HCT116 (cell line): ENCODE data around the gene ANKRD10. TPM values are rescaled to one million over a fixed set of nuclear protein-coding genes. Genes with fewer than 3 reads are reported as not detected.

Experiments
- ATAC-seq: fragments of 200-7000 bp; cut with Tn5 transposase; 2 replicates; pipeline ENCODE4 v1.9.1; 2020; ENCODE audit warnings: mild to moderate bottlenecking, moderate library complexity
- BruUV-seq: library from RNA; stranded (reverse); fragments of 400-500 nt; replicated peaks from 2 replicates; lab custom pipeline; 2021; lab: Mats Ljungman, UMichigan
- CTCF ChIA-PET: fragments of 300-600 bp; sonication (Branson Sonifier 250); formaldehyde crosslinking; loops from one replicate; lab custom pipeline; 2021; ENCODE audit warnings: antibody characterized with exemption; lab: Charles Lee
- POLR2A ChIA-PET: fragments of 300-600, 350-600 bp; sonication (Branson Sonifier 250); formaldehyde crosslinking; loops from one replicate; lab custom pipeline; 2021; ENCODE audit warnings: antibody characterized with exemption; lab: Charles Lee
- RAD21 ChIA-PET, 2 experiments: fragments of 300-600 bp; sonication (Branson Sonifier 250); formaldehyde crosslinking; loops; one replicate each; lab custom pipeline; 2023; ENCODE audit warnings: low total read pairs in 2 of 2; ENCODE audit not compliant: uncharacterized antibody in 2 of 2, unreplicated experiment in 2 of 2, low non-redundant PET in 1 of 2; lab: Charles Lee
- DNase-seq: peaks from one replicate; pipeline ENCODE4 v3.0.0-alpha.2; 2010; ENCODE audit warnings: low read depth, low spot score
- H2AFZ ChIP-seq: fragments of 200-600 bp; shearing (Covaris generic), sonication (generic); 2 replicates; pipeline ENCODE4 v1.6.1; 2017; ENCODE audit warnings: low read depth, mixed run types, mixed read lengths, antibody characterized with exemption, low read length; ENCODE audit not compliant: poor library complexity, severe bottlenecking
- H3K27ac ChIP-seq: 2 replicates; pipeline ENCODE4 v1.5.1; 2012; ENCODE audit warnings: low read depth, low read length
- H3K27me3 ChIP-seq: fragments of 200-600 bp; sonication (generic); 2 replicates; pipeline ENCODE4 v1.6.1; 2016; ENCODE audit warnings: mixed run types, low read length, mixed read lengths; ENCODE audit not compliant: insufficient read depth
- H3K36me3 ChIP-seq, 2 experiments: fragments of 200-500 bp in 1 of 2; fragments of 200-600 bp in 1 of 2; sonication (Bioruptor generic) in 1 of 2; sonication (generic) in 1 of 2; 2 replicates each; pipeline versions ENCODE4 v1.5.1 to v1.6.1; 2014 to 2016; ENCODE audit warnings: low read length in 2 of 2, inconsistent platforms in 1 of 2, mixed read lengths in 1 of 2, mixed run types in 1 of 2; ENCODE audit not compliant: insufficient read depth in 2 of 2, control insufficient read depth in 1 of 2
- H3K4me1 ChIP-seq, 2 experiments: fragments of 200-600 bp in 1 of 2; sonication (generic) in 1 of 2; 2 replicates each; pipeline versions ENCODE4 v1.5.1 to v1.6.1; 2012 to 2017; ENCODE audit warnings: low read length in 2 of 2, inconsistent platforms in 1 of 2, mild to moderate bottlenecking in 1 of 2, mixed read lengths in 1 of 2, mixed run types in 1 of 2, moderate library complexity in 1 of 2; ENCODE audit not compliant: insufficient read depth in 2 of 2, control insufficient read depth in 1 of 2
- H3K4me2 ChIP-seq: fragments of 200-600 bp; sonication (generic); 2 replicates; pipeline ENCODE4 v1.6.1; 2017; ENCODE audit warnings: mixed run types, low read length, mixed read lengths
- H3K4me3 ChIP-seq, 2 experiments: fragments of 200-600 bp in 1 of 2; sonication (generic) in 1 of 2; replicated peaks in 1 of 2; 2 replicates each; pipeline ENCODE4 v1.5.1; 2011 to 2016; ENCODE audit warnings: low read length in 2 of 2, control low read depth in 1 of 2, low read depth in 1 of 2, mild to moderate bottlenecking in 1 of 2, mixed read lengths in 1 of 2, mixed run types in 1 of 2
- H3K79me2 ChIP-seq: fragments of 200-600 bp; sonication (generic); 2 replicates; pipeline ENCODE4 v1.6.1; 2017; ENCODE audit warnings: mild to moderate bottlenecking, mixed run types, low read length, moderate library complexity, mixed read lengths; ENCODE audit not compliant: insufficient read depth
- H3K9ac ChIP-seq: fragments of 200-600 bp; sonication (generic); 2 replicates; pipeline ENCODE4 v1.6.1; 2016; ENCODE audit warnings: low read length, mixed read lengths
- H3K9me2 ChIP-seq: fragments of 200-600 bp; sonication (generic), shearing (Covaris generic); 2 replicates; pipeline ENCODE4 v1.6.1; 2017; ENCODE audit warnings: mixed run types, mild to moderate bottlenecking, moderate library complexity; ENCODE audit not compliant: insufficient read depth
- H3K9me3 ChIP-seq, 2 experiments: fragments of 200-500 bp in 1 of 2; fragments of 200-600 bp in 1 of 2; sonication (Bioruptor generic) in 1 of 2; sonication (generic) in 1 of 2; 2 replicates each; pipeline ENCODE4 v1.6.1; 2014 to 2017; ENCODE audit warnings: low read length in 2 of 2, mixed read lengths in 2 of 2, inconsistent platforms in 1 of 2, low read depth in 1 of 2, mild to moderate bottlenecking in 1 of 2, mixed run types in 1 of 2, moderate library complexity in 1 of 2; ENCODE audit not compliant: control insufficient read depth in 1 of 2, insufficient read depth in 1 of 2
- H4K20me1 ChIP-seq: fragments of 200-600 bp; sonication (generic), shearing (Covaris generic); 2 replicates; pipeline ENCODE4 v1.6.1; 2017; ENCODE audit warnings: mixed run types, mild to moderate bottlenecking, moderate library complexity; ENCODE audit not compliant: insufficient read depth
- CBX3 ChIP-seq: IDR thresholded peaks from 2 replicates; pipeline ENCODE4 v1.6.1; 2012; ENCODE audit warnings: low read depth
- CEBPB ChIP-seq: IDR thresholded peaks from 2 replicates; pipeline ENCODE4 v1.6.1; 2012; ENCODE audit warnings: low read depth
- JUND ChIP-seq: IDR thresholded peaks from 2 replicates; pipeline ENCODE4 v1.6.1; 2012
- MAX ChIP-seq: IDR thresholded peaks from 2 replicates; pipeline ENCODE4 v1.6.1; 2012
- POLR2A ChIP-seq: IDR thresholded peaks from 2 replicates; pipeline ENCODE4 v1.7.0; 2011; ENCODE audit warnings: borderline replicate concordance; ENCODE audit not compliant: insufficient read depth, insufficient read length; ENCODE audit errors: extremely low read depth
- POLR2AphosphoS5 ChIP-seq: IDR thresholded peaks from 2 replicates; pipeline ENCODE4 v1.6.1; 2011; ENCODE audit warnings: mild to moderate bottlenecking, low read depth, low read length, moderate library complexity
- REST ChIP-seq: IDR thresholded peaks from 2 replicates; pipeline ENCODE4 v1.6.1; 2012; ENCODE audit warnings: low read depth
- SP1 ChIP-seq: IDR thresholded peaks from 2 replicates; pipeline ENCODE4 v1.6.1; 2012; ENCODE audit warnings: low read depth
- SRF ChIP-seq: IDR thresholded peaks from 2 replicates; pipeline ENCODE4 v1.6.1; 2012; ENCODE audit warnings: low read depth
- TCF7L2 ChIP-seq: IDR thresholded peaks from 2 replicates; pipeline ENCODE4 v1.7.0; 2011; ENCODE audit warnings: borderline replicate concordance, inconsistent platforms; ENCODE audit not compliant: insufficient read depth, insufficient read length; ENCODE audit errors: extremely low read depth
- YY1 ChIP-seq: IDR thresholded peaks from 2 replicates; pipeline ENCODE4 v1.6.1; 2011; ENCODE audit warnings: low read length, low read depth, moderate library complexity, mild to moderate bottlenecking; ENCODE audit not compliant: insufficient replicate concordance; ENCODE audit errors: extremely low read depth
- ZFX ChIP-seq: fragments of 450-650 bp; IDR thresholded peaks from 2 replicates; pipeline ENCODE4 v1.6.1; 2017
- intact Hi-C: fragments of 100-400 bp; cut with micrococcal nuclease; formaldehyde crosslinking; loops from 2 replicates; pipeline ENCODE4 v1.10.0; 2022
- total RNA-seq: library from RNA; stranded (reverse); gene quantifications from one replicate; pipeline ENCODE4 v1.2.1, GENCODE V29; 2021; ENCODE audit not compliant: unreplicated experiment

Gene ANKRD10
- total RNA-seq, 1 experiment from 2014 or later: 173 TPM

DNA sequence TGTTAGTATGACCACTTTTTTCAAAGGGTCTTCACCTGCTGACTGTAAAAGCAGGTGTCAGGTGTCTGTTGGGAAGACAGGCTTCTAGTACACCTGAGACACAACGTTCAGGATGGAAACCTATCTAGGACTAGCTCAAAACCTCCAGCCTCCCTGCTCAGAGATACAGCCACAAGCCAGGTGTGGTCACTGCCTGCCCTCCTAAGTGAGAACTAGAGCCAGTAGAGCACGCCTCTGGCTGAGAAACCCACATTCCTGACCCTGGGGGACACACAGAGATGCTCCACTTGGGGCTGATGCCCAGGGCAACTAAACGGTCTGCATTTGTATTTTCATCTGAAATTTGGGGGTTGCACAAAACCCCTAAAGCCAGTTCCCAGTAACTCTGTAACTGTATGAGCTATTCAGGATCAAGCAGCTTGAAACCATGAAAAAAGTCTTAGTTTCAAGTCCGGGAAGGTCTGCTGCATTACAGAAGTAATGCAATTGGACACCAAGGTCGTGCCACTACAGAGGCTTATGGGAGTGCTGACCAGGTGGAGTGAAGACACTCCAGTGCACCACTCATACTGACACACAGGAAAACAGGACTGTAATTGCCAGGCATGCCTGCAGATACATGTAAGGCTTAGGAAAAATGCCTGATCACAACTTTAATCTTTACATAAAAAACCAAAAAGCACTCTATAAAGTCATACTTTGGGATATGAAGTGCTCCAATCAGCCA, 27.8 kb downstream of the ANKRD10 start:
- no peaks in the 10 kb centered on the region for H3K79me2 ChIP-seq
- ChIA-PET RAD21 (no interaction called here), CTCF (no interaction called here), POLR2A (no interaction called here)
- no peaks in the 10 kb centered on the region for H3K9me2 ChIP-seq
- no peaks in the 10 kb centered on the region for H3K27me3 ChIP-seq
- H3K36me3 ChIP-seq: peaks cover 0 to 7% of the 10 kb centered on the region in 2 experiments; a peak in 2 of 4 replicates
- H4K20me1 ChIP-seq: peaks cover 21% of the 10 kb centered on the region
- no peak overlapping the region for H3K27ac ChIP-seq
- no peak for DNase-seq
- no TSS peak for BruUV-seq
- intact Hi-C loops: no loop called here
- no peak overlapping the region for H2AFZ ChIP-seq
- ATAC-seq: peak; percentile 49
- H3K4me3 ChIP-seq: no peak overlapping the region
- no peak overlapping the region for H3K9ac ChIP-seq
- H3K4me1 ChIP-seq: peaks cover 0 to 37% of the 10 kb centered on the region in 2 experiments; a peak in 2 of 4 replicates
- H3K4me2 ChIP-seq: peak overlapping the region; percentile 14
- TF ChIP-seq SRF (no peak), SP1 (no peak), CBX3 (0 out of 2 replicates have a peak, but pooled peaks have one; percentile 13), JUND (no peak)
- no peaks in the 10 kb centered on the region for H3K9me3 ChIP-seq

GRCh38 chr13:110885966-110886869, 28.7 kb downstream of the ANKRD10 start:
- Histone ChIP-seq H3K27me3 (no peaks in the 10 kb centered on the region), H3K79me2 (no peaks in the 10 kb centered on the region), H3K9me2 (no peaks in the 10 kb centered on the region), H4K20me1 (peaks cover 21% of the 10 kb centered on the region), H3K36me3 (peaks cover 0 to 5% of the 10 kb centered on the region in 2 experiments; a peak in 2 of 4 replicates), H2AFZ (no peak overlapping the region), H3K4me1 (peaks cover 0 to 37% of the 10 kb centered on the region in 2 experiments; a peak in 2 of 4 replicates), H3K4me3 (no peak overlapping the region), H3K4me2 (no peak overlapping the region), H3K9ac (no peak overlapping the region), H3K9me3 (no peaks in the 10 kb centered on the region), H3K27ac (no peak overlapping the region)
- ATAC-seq (peak; percentile 62), DNase-seq (no peak)
- CTCF ChIA-PET: no interaction called here
- no TSS peak for BruUV-seq
- POLR2A ChIA-PET: no interaction called here
- TF ChIP-seq YY1: no peak
- TF ChIP-seq TCF7L2: no peak
- no peak; the same call in 1 of the 2 replicates for TF ChIP-seq POLR2AphosphoS5
- no peak for TF ChIP-seq MAX
- TF ChIP-seq CEBPB: no peak
- no peak for TF ChIP-seq ZFX
- no peak for TF ChIP-seq CBX3
- TF ChIP-seq REST: no peak
- TF ChIP-seq POLR2A: no peak
- intact Hi-C loops: no loop called here
- RAD21 ChIA-PET: no interaction called here
